GM06990 (cell line): ENCODE results near the gene KDM6B.

Experiments used
- DNase-seq: peaks from one replicate; pipeline ENCODE4 v3.0.0-alpha.2; 2011; ENCODE audit not compliant: insufficient read length; ENCODE audit errors: extremely low read depth
- H3K27me3 ChIP-seq: replicated peaks from 2 replicates; pipeline ENCODE4 v1.6.0; 2011; ENCODE audit warnings: low read length; ENCODE audit not compliant: control insufficient read depth, insufficient read depth
- H3K36me3 ChIP-seq: 2 replicates; pipeline ENCODE4 v1.5.1; 2011; ENCODE audit warnings: low read length; ENCODE audit not compliant: control insufficient read depth, insufficient read depth
- H3K4me3 ChIP-seq: replicated peaks from 2 replicates; pipeline ENCODE4 v1.5.1; 2011; ENCODE audit warnings: low read depth, mild to moderate bottlenecking, control low read depth, low read length
- CTCF ChIP-seq: IDR thresholded peaks from 2 replicates; pipeline ENCODE4 v1.5.1; 2011; ENCODE audit warnings: low read length, control low read depth, mild to moderate bottlenecking, inconsistent platforms; ENCODE audit not compliant: insufficient read depth, poor library complexity, severe bottlenecking

The KDM6B gene

DNA sequence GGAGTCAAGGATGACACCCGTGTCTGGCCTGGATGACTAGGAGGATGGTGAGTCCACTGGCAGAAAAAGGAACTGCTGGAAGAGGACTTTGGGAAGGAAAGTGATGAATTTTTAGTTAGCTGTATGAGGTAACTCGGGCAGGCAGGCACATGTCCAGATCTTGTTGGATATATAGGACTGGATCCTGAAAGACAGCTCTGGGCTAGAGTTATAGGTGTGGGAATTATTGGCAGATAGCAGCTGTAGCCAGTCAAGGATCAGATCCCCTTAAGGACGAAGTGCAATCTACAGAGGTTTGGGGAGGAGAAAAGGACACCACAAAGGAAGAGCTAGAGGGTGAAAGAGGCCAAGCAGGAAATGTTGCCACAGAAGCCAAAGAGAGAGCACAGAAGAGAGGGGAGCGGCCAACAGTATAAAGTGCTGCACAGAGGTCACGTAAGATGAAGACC lies 33.9 kb downstream of the KDM6B start:
- H3K27me3 ChIP-seq, result no peaks in the 10 kb centered on the region
- DNase-seq, result no peak
- H3K36me3 ChIP-seq, result no peaks in the 10 kb centered on the region; the same call in 1 of the 2 replicates
- no peak overlapping the region for H3K4me3 ChIP-seq
- no peak for TF ChIP-seq CTCF

DNA sequence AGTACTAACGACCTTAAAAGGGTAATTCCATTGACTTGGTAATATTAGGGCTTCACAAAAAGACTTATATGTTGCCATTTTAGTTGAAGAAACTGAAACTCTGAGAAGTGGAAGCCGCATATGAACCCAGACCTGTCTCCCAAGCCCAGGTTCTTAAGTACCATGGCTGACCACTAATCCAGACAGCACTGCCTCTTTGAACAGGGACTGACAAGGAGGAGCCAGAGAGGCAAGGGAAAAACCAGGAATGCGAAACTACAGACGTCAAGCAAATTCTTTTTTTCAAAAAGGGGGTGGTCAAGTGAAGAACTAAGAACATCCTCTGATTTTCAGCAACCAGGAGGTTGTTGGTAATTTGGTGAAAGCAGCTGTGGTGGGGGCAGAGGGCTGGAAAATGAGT lies 39.0 kb downstream of the KDM6B start:
- H3K27me3 ChIP-seq, result no peaks in the 10 kb centered on the region
- no peak for TF ChIP-seq CTCF
- H3K4me3 ChIP-seq, result no peak overlapping the region
- no peak for DNase-seq
- H3K36me3 ChIP-seq, result no peaks in the 10 kb centered on the region; the same call in 1 of the 2 replicates

DNA sequence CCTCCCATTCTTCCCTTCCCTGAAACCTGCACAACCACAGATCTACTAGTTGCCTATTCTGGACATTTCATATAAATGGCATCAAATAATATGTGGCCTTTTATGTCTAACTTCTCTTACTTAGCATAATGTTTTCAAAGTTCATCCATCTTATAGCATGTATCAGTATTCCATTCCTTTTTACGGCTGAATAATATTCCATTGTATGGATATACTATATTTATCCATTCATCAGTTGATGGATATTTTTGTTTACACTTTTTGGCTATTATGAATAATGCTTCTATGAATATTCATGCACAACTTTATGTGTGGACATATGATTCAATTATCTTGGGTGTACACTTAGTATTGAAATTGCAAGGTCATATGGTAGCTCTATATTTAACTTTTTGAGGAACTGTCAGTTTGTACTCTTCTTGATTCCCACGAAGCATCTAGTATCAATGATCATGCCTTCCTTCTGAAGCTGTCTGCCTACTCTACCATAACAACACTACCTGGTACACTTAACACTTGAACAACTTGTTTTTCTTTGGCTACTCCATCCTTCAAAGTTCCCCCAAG lies 41.9 kb downstream of the KDM6B start:
- TF ChIP-seq CTCF, result no peak
- peaks cover 2% of the 10 kb centered on the region; the same call in 1 of the 2 replicates for H3K36me3 ChIP-seq
- no peaks in the 10 kb centered on the region for H3K27me3 ChIP-seq
- no peak for DNase-seq
- no peak overlapping the region for H3K4me3 ChIP-seq

GRCh38 chr17:7878234-7878633 lies 44.2 kb downstream of the KDM6B start:
- Histone ChIP-seq H3K36me3 (peaks cover 7% of the 10 kb centered on the region), H3K4me3 (no peak overlapping the region), H3K27me3 (no peaks in the 10 kb centered on the region)
- no peak for TF ChIP-seq CTCF
- no peak for DNase-seq

DNA sequence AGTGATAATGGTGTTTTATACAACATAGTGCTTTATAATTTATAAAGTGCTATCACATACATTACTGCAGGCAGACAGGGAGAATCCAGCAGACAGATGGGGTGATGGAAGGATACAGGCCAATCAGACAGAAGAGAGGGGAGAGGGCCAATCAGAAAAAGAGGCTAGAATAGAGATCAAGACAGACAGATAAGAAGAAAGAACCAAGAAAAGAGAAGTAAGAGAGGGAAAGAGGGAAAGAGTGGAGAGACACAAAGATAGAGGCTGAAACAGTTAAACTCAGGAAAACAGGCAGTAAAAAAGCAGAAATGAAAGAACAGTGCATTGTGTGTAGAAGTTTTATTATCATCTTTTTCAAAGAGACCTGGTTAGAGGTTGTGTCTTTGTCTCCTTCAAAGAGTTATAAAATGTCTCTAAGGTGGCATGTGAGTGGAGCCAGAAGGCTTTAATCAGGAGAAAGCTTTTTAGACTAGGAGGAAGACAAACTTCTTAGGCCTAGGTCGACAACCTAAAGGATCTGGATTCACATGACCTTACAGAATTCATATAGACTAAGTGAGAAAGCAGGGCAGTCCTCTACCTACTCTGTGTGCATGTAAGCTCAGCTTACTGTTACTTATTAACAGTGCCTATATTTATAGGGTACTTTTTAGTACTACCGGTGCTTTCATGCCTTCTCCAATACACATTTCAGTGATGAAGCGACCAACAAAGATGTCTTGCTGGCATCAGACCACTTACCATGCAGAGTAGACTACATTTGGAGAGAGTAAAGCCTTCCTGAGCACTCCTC lies 46.3 kb downstream of the KDM6B start:
- H3K4me3 ChIP-seq, result no peak overlapping the region
- no peaks in the 10 kb centered on the region for H3K27me3 ChIP-seq
- DNase-seq, result no peak
- peaks cover 7% of the 10 kb centered on the region for H3K36me3 ChIP-seq
- no peak for TF ChIP-seq CTCF
